GM19025 (cell line): ENCODE measurements around the gene SLC45A1.

Experiments
- ATAC-seq: cut with Tn5 transposase; IDR thresholded peaks from one replicate; pipeline ENCODE4 v1.9.1; 2021; ENCODE audit warnings: mild to moderate bottlenecking, low read depth, moderate library complexity; ENCODE audit not compliant: unreplicated experiment

Gene SLC45A1

GRCh38 chr1:8381618-8382017 lies 63.7 kb downstream of the SLC45A1 start:
- ATAC-seq = no peak

GRCh38 chr1:8382051-8382505 lies 64.2 kb downstream of the SLC45A1 start:
- no peak for ATAC-seq

GRCh38 chr1:8382608-8383505 lies 64.9 kb downstream of the SLC45A1 start:
- no peak for ATAC-seq

GRCh38 chr1:8384088-8384487 lies 66.2 kb downstream of the SLC45A1 start:
- ATAC-seq = no peak

- no peak for ATAC-seq
These were observed 66.7 kb downstream of the SLC45A1 start for GRCh38 chr1:8384577-8384976.

GRCh38 chr1:8386247-8386646 lies 68.3 kb downstream of the SLC45A1 start:
- ATAC-seq = no peak

GRCh38 chr1:8388732-8389562 lies 71.0 kb downstream of the SLC45A1 start:
- ATAC-seq = no peak

- no peak for ATAC-seq
These were observed 72.1 kb downstream of the SLC45A1 start for GRCh38 chr1:8389958-8390535.

- ATAC-seq = no peak
These were observed 72.8 kb downstream of the SLC45A1 start for GRCh38 chr1:8390707-8391106.

- no peak for ATAC-seq
These were observed 74.6 kb downstream of the SLC45A1 start for GRCh38 chr1:8392522-8392921.
